CD14-positive monocyte (primary cell): ENCODE measurements around the gene NLRC5. TPM values are rescaled to one million over a fixed set of nuclear protein-coding genes. Genes with fewer than 3 reads are reported as not detected.

ENCODE experiments used
- DNase-seq, 3 donors: peaks; one replicate each; pipeline ENCODE4 v3.0.0-alpha.2; 2011 to 2022
- H2AFZ ChIP-seq: 2 replicates; pipeline ENCODE4 v1.6.0; 2012; ENCODE audit warnings: mild to moderate bottlenecking, low read depth, low read length, inconsistent platforms; ENCODE audit not compliant: insufficient read depth, poor library complexity, severe bottlenecking
- H3K27ac ChIP-seq, 2 donors: 1 replicate in 1 of 2; 2 replicates in 1 of 2; pipeline ENCODE4 v1.5.1; 2012 to 2013; ENCODE audit warnings: low read length in 2 of 2, control low read depth in 1 of 2, inconsistent platforms in 1 of 2, low read depth in 1 of 2, mild to moderate bottlenecking in 1 of 2
- H3K27me3 ChIP-seq, 2 donors: one replicate each; pipeline versions ENCODE4 v1.6.0 to v1.6.1; 2011 to 2013; ENCODE audit warnings: low read length in 2 of 2; ENCODE audit not compliant: control insufficient read depth in 2 of 2, insufficient read depth in 2 of 2
- H3K36me3 ChIP-seq, 2 donors: replicated peaks in 1 of 2; 1 replicate in 1 of 2; 2 replicates in 1 of 2; pipeline versions ENCODE4 v1.5.1 to v1.6.1; 2012 to 2013; ENCODE audit warnings: low read length in 2 of 2, control low read depth in 1 of 2, inconsistent platforms in 1 of 2, mild to moderate bottlenecking in 1 of 2; ENCODE audit not compliant: insufficient read depth in 2 of 2, control insufficient read depth in 1 of 2
- H3K4me1 ChIP-seq, 2 donors: 1 replicate in 1 of 2; 2 replicates in 1 of 2; pipeline versions ENCODE4 v1.5.1 to v1.6.1; 2012 to 2013; ENCODE audit warnings: low read length in 2 of 2, control low read depth in 1 of 2, inconsistent platforms in 1 of 2, mild to moderate bottlenecking in 1 of 2, moderate library complexity in 1 of 2; ENCODE audit not compliant: insufficient read depth in 2 of 2, control insufficient read depth in 1 of 2
- H3K4me2 ChIP-seq: replicated peaks from 2 replicates; pipeline ENCODE3; 2012; ENCODE audit warnings: low read length, moderate library complexity, mild to moderate bottlenecking; ENCODE audit not compliant: poor library complexity, severe bottlenecking; ENCODE audit errors: extremely low read depth
- H3K4me3 ChIP-seq, 3 experiments: fragments of 200-600 bp in 1 of 3; sonication (generic) in 1 of 3; replicated peaks in 1 of 3; 1 replicate in 2 of 3; 2 replicates in 1 of 3; pipeline ENCODE4 v1.5.1; 2011 to 2013; ENCODE audit warnings: low read length in 3 of 3, mild to moderate bottlenecking in 3 of 3, control low read depth in 2 of 3, low read depth in 2 of 3, inconsistent platforms in 1 of 3, moderate library complexity in 1 of 3
- H3K79me2 ChIP-seq: 2 replicates; pipeline ENCODE4 v1.6.0; 2012; ENCODE audit warnings: mild to moderate bottlenecking, control low read depth, inconsistent platforms, low read length, moderate library complexity; ENCODE audit not compliant: insufficient read depth
- H3K9ac ChIP-seq: 2 replicates; pipeline ENCODE4 v1.6.0; 2017; ENCODE audit warnings: low read length, mild to moderate bottlenecking; ENCODE audit not compliant: insufficient read depth, poor library complexity, severe bottlenecking
- H3K9me3 ChIP-seq, 2 donors: replicated peaks in 1 of 2; 1 replicate in 1 of 2; 2 replicates in 1 of 2; pipeline versions ENCODE4 v1.5.1 to v1.6.1; 2012 to 2013; ENCODE audit warnings: low read length in 2 of 2, control low read depth in 1 of 2; ENCODE audit not compliant: control insufficient read depth in 1 of 2, insufficient read depth in 1 of 2
- H4K20me1 ChIP-seq: 2 replicates; pipeline ENCODE4 v1.6.0; 2012; ENCODE audit warnings: mild to moderate bottlenecking, low read length, control low read depth, moderate library complexity; ENCODE audit not compliant: insufficient read depth
- H3K27ac Mint-ChIP-seq, 7 donors: one replicate each; pipeline ENCODE4 v1.8.0; 2020; ENCODE audit warnings: mild to moderate bottlenecking in 7 of 7, mixed read lengths in 7 of 7, moderate library complexity in 6 of 7, inconsistent platforms in 2 of 7
- H3K27me3 Mint-ChIP-seq, 3 donors: one replicate each; pipeline ENCODE4 v1.8.0; 2021 to 2022; ENCODE audit warnings: low read depth in 3 of 3, mild to moderate bottlenecking in 3 of 3, mixed read lengths in 3 of 3, moderate library complexity in 3 of 3, inconsistent platforms in 1 of 3
- H3K36me3 Mint-ChIP-seq, 2 donors: one replicate each; pipeline ENCODE4 v1.8.0; 2020; ENCODE audit warnings: mixed read lengths in 2 of 2, inconsistent platforms in 1 of 2, mild to moderate bottlenecking in 1 of 2
- H3K4me1 Mint-ChIP-seq: one replicate; pipeline ENCODE4 v1.8.0; 2020; ENCODE audit warnings: mild to moderate bottlenecking, mixed read lengths
- H3K4me3 Mint-ChIP-seq, 2 donors: one replicate each; pipeline ENCODE4 v1.8.0; 2020; ENCODE audit warnings: mild to moderate bottlenecking in 2 of 2, mixed read lengths in 2 of 2, moderate library complexity in 1 of 2
- H3K9me3 Mint-ChIP-seq, 7 donors: one replicate each; pipeline ENCODE4 v1.8.0; 2020 to 2022; ENCODE audit warnings: mixed read lengths in 7 of 7, mild to moderate bottlenecking in 6 of 7, moderate library complexity in 6 of 7, inconsistent platforms in 2 of 7
- WGBS: methylation state at CpG from one replicate; pipeline ENCODE4 v1.1.5; 2013; ENCODE audit warnings: missing lambda C conversion rate; ENCODE audit not compliant: insufficient coverage; 5-methylcytosine and 5-hydroxymethylcytosine counted together
- intact Hi-C, 2 donors: fragments of 100-400 bp; cut with micrococcal nuclease; formaldehyde crosslinking; loops; one replicate each; pipeline versions ENCODE4 v1.15.0 to v1.15.1; 2023
- polyA plus RNA-seq, 3 donors: library from polyadenylated mRNA; depleted of rRNA in 1 of 3; unstranded in 2 of 3; stranded (reverse) in 1 of 3; fragments of 300-500 nt in 2 of 3; fragments of >200 nt in 1 of 3; fragmentation: Illumina TruSeq in 2 of 3; gene quantifications; 1 replicate in 2 of 3; 2 replicates in 1 of 3; pipeline ENCODE4 v1.2.3, GENCODE V29; 2012 to 2021
- TF ChIP-seq, protein P1 (sequence below): fragments of 200-600 bp; IDR thresholded peaks from one replicate; pipeline ENCODE4 v1.8.0; 2022; ENCODE audit warnings: antibody characterized with exemption, mild to moderate bottlenecking

The NLRC5 gene
- polyA plus RNA-seq, 3 donors, result 10.3 to 171 (median 21.6) TPM

GRCh38 chr16:56977216-56977615 lies 12.1 kb upstream of the NLRC5 start:
- DNase-seq, result no peak
- peaks cover 9% of the 10 kb centered on the region in 2 donors for H3K36me3 Mint-ChIP-seq

DNA sequence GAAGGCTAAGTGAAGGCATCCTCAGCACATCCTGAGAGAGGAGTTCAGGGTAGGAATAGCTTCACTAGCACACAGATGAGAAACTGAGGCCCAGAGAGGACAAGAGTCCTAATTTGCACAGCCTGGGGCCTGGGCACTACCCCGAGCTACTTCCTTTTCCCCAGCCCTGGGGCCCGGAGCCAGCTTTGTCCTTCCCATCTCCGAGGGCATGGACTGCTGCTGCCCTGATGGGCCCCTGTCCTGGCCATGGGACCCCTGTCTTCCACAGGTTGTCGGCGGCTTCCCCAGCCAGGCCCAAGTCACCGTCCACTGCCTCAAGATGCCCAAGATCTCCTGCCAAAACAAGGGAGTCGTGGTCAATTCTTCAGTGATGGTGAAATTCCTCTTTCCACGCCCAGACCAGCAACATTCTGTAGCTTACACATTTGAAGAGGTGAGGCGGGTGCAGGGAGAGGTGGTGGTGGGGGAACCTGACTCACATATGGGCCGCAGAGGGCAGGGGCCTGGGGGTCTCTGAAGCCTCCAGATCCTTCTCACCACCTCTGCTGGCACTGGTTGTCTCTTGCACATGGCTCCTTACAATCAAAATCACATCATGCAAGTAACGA lies 11.4 kb upstream of the NLRC5 start:
- Histone ChIP-seq H3K36me3 (peaks cover 0 to 13% of the 10 kb centered on the region in 2 donors), H3K4me3 (no peak overlapping the region), H3K9me3 (no peaks in the 10 kb centered on the region), H3K27ac (peak overlapping the region; percentile 27 to 30), H3K27me3 (no peaks in the 10 kb centered on the region), H3K79me2 (no peaks in the 10 kb centered on the region), H3K9ac (no peak overlapping the region), H2AFZ (peak overlapping the region; percentile 48), H4K20me1 (no peaks in the 10 kb centered on the region), H3K4me1 (peaks cover 51 to 60% of the 10 kb centered on the region in 2 donors), H3K4me2 (peak overlapping the region; percentile 33)
- Mint-ChIP-seq H3K36me3 (peaks cover 16 to 17% of the 10 kb centered on the region in 2 donors), H3K9me3 (no peaks in the 10 kb centered on the region), H3K27me3 (peaks cover 0 to 4% (median 4%) of the 10 kb centered on the region in 3 donors), H3K4me1 (peaks cover 79% of the 10 kb centered on the region), H3K4me3 (peak overlapping the region in 1 of 2 donors; percentile 53), H3K27ac (peak overlapping the region in 4 of 7 donors; percentile 9 to 72 (median 68))
- TF ChIP-seq, protein P1, sequence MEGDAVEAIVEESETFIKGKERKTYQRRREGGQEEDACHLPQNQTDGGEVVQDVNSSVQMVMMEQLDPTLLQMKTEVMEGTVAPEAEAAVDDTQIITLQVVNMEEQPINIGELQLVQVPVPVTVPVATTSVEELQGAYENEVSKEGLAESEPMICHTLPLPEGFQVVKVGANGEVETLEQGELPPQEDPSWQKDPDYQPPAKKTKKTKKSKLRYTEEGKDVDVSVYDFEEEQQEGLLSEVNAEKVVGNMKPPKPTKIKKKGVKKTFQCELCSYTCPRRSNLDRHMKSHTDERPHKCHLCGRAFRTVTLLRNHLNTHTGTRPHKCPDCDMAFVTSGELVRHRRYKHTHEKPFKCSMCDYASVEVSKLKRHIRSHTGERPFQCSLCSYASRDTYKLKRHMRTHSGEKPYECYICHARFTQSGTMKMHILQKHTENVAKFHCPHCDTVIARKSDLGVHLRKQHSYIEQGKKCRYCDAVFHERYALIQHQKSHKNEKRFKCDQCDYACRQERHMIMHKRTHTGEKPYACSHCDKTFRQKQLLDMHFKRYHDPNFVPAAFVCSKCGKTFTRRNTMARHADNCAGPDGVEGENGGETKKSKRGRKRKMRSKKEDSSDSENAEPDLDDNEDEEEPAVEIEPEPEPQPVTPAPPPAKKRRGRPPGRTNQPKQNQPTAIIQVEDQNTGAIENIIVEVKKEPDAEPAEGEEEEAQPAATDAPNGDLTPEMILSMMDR, result no peak
- intact Hi-C loops, result no loop called here
- DNase-seq, result no peak
- WGBS, result 46% methylated on average over 6 of the region's 11 CpGs

More at GRCh38 chr16:56977216-56977615, 12.1 kb upstream of the NLRC5 start:
- no peaks in the 10 kb centered on the region for H3K27me3 ChIP-seq
- Mint-ChIP-seq H3K9me3 (no peaks in the 10 kb centered on the region), H3K27ac (peak overlapping the region in 1 of 7 donors; percentile 49), H3K4me3 (no peak overlapping the region), H3K4me1 (peaks cover 81% of the 10 kb centered on the region), H3K27me3 (peaks cover 0 to 4% (median 3%) of the 10 kb centered on the region in 3 donors)
- intact Hi-C loops, result no loop called here
- no peak overlapping the region for H3K27ac ChIP-seq
- H3K4me1 ChIP-seq, result peaks cover 55 to 60% of the 10 kb centered on the region in 2 donors
- peaks cover 0 to 9% of the 10 kb centered on the region in 2 donors for H3K36me3 ChIP-seq
- no peak overlapping the region for H3K4me3 ChIP-seq
- H3K4me2 ChIP-seq, result no peak overlapping the region
- H3K9ac ChIP-seq, result no peak overlapping the region
- no peaks in the 10 kb centered on the region for H3K9me3 ChIP-seq
- H2AFZ ChIP-seq, result no peak overlapping the region
- no peaks in the 10 kb centered on the region for H3K79me2 ChIP-seq
- WGBS, result 97% methylated on average over 5 of the region's 6 CpGs
- TF ChIP-seq, protein P1, result no peak
- no peaks in the 10 kb centered on the region for H4K20me1 ChIP-seq
